ENCODE data around the gene SORL1.

DNA sequence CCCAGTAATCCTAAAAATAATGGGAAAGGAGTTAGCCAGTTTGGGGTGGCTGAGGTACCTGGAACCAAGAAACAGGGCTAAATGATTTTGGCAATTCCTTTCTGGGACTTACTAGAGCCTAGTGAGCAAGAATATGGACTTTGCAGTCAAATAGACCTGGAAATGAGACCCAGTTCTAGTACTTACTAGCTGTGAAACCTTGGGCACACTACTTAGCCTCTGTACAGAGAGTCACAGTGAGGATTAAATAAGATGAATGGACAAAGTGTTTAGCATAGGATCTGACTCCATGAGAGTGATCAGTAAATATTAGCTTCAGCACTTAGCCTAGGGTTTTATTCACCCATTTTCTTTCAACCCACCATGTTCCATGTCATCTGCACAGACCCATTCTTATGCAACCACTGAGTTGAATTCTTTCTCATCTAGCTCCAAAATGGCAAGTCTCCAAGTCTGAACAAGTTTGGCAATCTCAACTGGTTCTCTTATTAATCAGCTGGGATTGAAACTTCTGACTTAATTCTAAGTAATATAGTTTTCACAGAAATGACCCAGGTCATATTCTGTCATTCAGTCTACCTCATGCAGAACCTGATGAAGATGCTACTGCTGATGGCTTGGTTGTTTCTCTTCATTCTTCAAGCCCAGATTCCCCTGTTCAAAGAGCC is 15.0 kb upstream of the SORL1 start:
- TF ChIP-seq, protein P1, sequence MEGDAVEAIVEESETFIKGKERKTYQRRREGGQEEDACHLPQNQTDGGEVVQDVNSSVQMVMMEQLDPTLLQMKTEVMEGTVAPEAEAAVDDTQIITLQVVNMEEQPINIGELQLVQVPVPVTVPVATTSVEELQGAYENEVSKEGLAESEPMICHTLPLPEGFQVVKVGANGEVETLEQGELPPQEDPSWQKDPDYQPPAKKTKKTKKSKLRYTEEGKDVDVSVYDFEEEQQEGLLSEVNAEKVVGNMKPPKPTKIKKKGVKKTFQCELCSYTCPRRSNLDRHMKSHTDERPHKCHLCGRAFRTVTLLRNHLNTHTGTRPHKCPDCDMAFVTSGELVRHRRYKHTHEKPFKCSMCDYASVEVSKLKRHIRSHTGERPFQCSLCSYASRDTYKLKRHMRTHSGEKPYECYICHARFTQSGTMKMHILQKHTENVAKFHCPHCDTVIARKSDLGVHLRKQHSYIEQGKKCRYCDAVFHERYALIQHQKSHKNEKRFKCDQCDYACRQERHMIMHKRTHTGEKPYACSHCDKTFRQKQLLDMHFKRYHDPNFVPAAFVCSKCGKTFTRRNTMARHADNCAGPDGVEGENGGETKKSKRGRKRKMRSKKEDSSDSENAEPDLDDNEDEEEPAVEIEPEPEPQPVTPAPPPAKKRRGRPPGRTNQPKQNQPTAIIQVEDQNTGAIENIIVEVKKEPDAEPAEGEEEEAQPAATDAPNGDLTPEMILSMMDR (conservative IDR thresholded peaks at IDR 0.05; ENCODE audit: low read length): no peak
- TF ChIP-seq EZH2phosphoT487 (IDR thresholded peaks at IDR 0.05; ENCODE audit: borderline replicate concordance): no peak

Measured in Loucy (cell line).